GM21360 (cell line): ENCODE results near the gene TUBA3E.
"Not testable (repeated sequence)": the region's sequence is repeated elsewhere in the genome, so short reads cannot be mapped to it uniquely, and the experiment has no call there.

ENCODE experiments used
- ATAC-seq: cut with Tn5 transposase; IDR thresholded peaks from one replicate; pipeline ENCODE4 v1.9.1; 2021; ENCODE audit warnings: mild to moderate bottlenecking, moderate library complexity; ENCODE audit not compliant: unreplicated experiment

Gene TUBA3E

DNA sequence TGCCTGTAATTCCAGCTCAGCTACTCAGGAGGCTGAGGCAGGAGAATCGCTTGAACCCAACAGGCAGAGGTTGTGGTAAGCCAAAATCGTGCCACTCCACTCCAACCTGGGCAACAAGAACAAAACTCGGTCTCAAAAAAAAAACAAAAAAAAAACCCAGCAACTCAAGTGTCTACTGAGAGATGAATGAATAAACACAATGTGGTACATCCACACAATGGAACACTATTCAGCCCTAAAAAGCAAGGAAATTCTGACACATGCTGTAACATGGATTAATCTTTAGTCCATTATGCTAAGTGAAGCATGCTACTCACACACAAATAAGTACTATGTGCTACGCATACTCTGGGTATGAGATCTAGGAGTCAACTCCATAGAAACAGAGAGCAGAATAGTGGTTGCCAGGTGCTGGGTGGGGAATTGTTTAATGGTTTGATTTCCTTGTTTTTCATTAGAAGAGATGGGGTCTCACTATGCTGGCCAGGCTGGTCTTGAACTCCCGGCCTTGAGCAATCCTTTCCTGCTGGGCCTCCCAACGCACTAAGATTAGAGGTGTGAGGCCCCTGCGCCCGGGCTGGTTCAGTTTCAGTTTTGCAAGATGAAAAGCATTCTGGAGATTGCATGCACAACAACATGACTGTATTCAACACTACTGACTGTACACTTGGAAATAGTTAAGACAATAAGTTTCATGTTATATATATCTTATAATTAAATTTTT, 32.8 kb downstream of the TUBA3E start:
- no peak for ATAC-seq

DNA sequence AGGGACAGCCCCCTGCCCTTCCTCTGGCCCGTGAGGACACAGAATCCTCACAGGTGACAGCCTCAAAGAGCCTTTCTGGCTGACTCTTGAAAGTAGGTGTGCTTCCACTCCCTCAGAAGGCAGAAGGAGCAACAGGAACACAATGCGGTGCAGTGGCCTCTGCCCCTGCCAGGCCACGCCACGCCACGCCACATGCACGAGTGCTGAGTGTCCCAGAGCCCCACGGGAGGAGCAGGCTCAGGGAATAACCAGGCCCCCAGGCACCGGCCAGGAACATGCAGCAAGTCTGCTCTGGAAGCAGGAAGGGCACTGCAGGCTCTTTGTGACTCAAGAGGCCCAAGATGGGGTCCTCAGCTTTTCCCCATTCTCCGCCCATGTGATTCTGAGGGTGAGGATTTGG, 35.3 kb downstream of the TUBA3E start:
- ATAC-seq = no peak

DNA sequence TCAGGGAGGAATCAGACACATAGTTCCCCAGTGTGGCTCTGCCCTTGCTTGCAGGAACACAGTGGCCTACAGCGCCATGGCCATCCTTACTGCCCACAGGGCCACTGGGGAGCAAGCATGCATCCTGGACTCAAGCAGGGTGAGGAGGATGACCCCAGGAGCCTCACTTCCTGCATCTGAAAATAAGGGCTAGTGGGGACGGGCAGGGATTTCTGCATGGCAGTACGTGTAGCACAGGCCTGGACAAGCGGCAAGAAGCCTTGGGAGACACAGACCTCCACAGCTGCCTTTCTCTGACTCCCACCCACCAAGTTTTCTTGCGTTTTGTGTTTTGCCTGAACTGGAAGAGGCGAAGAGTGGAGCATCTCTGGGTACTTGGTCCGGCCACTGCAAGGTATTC, 35.8 kb downstream of the TUBA3E start:
- not testable (repeated sequence) for ATAC-seq

DNA sequence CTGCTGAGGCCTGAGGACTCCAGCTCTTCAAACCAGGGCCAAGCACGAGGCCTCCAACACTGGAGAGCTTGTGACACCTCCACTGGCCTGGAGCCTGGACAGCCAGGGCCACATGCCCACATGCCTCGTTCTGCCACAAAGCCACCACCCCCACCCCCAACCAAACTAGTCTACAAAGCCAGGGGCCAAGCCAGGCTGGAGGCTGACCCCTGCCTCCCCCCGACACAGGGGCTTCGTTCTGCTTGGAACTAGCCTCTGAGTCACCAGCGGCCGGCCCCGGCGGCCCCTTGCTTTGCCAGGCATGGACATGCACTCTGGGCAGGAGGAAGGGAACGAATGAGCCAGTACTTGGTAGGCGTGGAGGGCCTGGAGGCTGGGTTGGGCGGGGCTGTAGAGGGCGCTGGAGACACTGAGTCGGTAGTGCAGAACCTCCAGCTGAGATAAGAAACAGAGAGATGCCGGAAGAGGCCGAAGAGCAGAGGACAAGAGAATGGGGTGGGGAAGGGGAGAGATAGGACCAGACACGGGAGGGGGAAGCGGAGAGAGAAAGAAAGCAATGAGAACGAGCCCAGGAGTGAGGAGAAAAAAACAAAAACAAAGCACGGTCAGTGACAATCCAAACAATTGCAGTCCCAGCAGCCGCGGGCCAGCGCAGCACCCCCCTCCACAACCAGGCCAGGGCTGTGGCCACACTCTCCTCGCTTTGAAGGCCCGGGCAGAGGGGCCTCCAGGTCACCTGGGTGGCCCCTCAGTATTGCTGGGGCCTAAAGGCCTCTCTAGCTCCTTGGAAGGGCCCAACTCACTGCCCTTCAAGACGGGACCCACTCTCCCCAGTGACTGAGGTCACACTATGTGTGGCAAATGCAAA, 37.2 kb downstream of the TUBA3E start:
- not testable (repeated sequence) for ATAC-seq

DNA sequence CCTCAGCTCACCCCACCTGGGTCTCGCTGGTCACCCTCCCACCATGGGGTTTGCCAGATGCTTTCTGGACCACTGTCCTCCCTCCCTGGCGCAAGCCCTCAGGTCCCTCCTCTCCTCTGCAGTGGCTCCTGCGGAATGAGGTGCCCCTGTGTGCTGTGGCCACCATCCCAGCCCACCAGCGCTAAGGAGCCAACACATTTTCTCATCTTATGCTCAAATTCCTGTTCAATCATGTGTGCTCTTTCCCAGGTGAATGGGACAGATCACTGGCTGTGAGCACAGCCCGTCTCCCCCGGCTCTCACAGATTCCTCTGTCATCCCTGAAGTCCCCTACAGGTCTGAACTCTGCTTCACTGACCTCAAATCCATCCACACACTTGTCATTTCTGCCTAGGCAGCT, 38.1 kb downstream of the TUBA3E start:
- ATAC-seq = no peak

DNA sequence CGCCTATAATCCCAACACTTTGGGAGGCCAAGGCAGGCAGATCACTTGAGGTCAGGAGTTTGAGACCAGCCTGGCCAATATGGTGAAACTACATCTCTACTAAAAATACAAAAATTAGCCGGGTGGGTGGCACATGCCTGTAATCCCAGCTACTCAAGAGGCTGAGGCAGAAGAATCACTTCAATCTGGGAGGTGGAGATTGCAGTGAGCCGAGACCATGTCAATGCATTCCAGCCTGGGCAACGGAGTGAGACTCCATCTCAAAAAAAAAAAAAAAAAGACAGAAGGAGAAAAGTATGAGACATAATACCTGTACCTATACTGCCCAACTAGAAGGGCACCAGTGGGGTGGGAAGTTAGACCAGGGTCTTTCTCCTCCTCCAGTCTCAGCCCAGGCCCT, 38.9 kb downstream of the TUBA3E start:
- not testable (repeated sequence) for ATAC-seq

DNA sequence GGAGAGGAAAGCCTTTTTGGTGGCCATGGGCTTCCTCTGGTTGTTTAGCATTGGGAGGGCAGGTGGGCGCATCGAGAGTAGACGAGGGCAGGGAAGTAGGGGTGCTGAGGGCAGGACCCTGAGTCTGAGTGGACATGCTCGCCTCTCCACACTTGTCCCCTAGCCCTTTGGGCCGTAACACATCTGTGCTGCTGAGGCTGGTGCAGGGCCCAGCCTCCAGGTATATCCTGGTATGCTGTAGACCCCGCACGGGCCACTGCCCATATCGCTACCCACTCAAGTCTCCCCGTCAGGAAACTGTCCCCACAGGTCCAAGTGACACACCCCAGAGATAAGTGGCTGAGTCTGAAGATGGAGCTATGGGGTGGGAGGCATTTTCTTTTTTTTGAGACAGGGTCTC, 39.6 kb downstream of the TUBA3E start:
- ATAC-seq = no peak

DNA sequence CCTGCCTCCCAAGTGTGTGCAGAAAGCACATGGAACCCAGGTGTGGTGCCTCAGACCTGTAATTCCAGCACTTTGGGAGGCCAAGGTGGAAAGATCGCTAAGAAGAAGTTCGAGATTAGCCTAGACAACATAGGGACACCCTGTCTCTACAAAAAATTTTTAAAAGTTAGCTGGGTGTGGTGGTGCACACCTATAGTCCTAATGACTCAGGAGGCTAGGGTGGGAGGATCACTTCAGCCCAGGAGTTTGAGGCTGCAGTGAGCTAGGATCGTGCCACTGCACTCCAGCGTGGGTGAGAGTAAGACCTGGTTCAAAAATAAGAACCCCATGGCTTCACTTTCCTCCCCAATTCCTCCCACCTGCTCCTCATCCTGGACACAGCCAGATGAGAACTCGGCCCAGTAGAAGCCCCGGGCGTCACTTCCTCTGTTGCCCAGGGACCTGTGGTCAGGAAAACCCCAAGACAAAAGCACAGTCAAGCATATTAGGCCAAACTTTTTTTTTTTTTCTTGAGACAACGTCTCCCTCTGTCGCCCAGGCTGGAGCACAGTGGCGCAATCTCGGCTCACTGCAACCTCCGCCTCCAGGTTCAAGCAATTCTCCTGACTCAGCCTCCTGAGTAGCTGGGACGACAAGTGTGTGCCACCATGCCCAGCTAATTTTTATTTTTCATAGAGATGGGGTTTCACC, 40.3 kb downstream of the TUBA3E start:
- ATAC-seq = peak; percentile 76

DNA sequence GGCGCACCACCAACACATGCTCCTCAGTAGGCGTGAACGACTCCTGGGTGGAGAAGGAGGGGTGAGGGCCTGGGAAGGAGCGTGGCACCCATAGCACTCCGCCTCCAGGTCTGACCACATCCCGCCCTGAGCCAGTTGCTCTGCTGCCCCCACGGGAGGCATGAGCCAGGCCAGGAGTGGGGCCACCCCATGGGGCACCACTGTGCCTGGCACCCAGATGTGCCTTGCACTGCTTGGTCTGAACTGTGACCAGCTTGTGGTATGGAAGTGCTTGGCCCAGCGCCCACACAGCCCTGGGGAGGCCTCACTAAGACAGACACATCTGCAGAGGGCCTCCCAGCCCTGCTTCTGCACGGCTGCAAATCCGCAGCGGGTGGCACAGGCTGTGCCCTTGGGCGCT, 40.9 kb downstream of the TUBA3E start:
- peak; percentile 25 for ATAC-seq

DNA sequence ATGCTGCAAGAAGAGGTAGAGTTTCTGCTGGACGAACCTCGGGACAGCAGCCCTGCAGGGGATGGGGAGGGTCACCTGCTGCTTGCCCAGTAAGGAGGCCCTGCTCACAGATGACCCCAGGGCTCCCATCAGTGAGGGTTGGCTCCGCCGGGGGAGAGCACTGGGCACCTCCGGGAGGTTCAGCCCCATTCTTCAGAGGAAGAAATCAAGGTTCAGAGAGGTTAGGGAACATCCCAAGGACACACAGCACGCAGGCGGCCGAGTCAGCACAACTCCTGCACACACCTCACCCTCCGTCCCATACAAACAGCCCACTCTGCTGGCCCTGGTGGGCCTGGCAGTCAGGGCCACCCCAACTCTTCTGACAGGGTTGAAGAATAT, 41.6 kb downstream of the TUBA3E start:
- ATAC-seq = no peak

DNA sequence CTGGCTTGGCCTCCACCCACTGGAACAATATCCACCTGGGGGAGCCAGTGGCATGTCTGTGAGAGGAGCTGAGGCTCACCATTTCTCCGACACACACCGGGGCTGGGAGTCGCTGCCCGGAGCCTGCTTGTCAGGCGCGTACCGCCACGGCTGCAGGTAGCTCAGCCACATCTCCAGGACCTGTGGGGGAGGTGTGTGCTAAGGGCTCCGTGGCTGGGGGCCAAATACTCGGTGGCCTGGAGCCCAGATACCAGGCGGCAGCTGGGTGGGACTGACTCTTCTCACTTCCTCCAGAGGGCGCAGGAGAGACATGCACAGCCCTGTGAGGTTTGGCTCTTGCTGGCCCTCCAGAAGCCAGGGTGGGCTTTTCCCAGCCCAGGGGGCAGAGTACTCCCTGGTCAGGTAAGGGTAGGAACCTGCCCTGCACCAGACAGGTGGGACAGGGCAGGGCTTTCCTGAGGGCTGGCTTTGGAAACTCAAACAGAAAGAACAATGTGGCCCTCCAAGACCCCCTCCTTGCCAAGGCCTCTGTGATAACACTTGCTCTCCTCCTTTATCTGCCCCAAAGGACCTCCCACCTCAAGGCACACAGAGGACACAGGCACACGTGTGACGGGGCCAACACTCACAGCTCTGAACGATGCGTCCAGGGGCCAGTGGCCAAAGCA, 42.1 kb downstream of the TUBA3E start:
- not testable (repeated sequence) for ATAC-seq

DNA sequence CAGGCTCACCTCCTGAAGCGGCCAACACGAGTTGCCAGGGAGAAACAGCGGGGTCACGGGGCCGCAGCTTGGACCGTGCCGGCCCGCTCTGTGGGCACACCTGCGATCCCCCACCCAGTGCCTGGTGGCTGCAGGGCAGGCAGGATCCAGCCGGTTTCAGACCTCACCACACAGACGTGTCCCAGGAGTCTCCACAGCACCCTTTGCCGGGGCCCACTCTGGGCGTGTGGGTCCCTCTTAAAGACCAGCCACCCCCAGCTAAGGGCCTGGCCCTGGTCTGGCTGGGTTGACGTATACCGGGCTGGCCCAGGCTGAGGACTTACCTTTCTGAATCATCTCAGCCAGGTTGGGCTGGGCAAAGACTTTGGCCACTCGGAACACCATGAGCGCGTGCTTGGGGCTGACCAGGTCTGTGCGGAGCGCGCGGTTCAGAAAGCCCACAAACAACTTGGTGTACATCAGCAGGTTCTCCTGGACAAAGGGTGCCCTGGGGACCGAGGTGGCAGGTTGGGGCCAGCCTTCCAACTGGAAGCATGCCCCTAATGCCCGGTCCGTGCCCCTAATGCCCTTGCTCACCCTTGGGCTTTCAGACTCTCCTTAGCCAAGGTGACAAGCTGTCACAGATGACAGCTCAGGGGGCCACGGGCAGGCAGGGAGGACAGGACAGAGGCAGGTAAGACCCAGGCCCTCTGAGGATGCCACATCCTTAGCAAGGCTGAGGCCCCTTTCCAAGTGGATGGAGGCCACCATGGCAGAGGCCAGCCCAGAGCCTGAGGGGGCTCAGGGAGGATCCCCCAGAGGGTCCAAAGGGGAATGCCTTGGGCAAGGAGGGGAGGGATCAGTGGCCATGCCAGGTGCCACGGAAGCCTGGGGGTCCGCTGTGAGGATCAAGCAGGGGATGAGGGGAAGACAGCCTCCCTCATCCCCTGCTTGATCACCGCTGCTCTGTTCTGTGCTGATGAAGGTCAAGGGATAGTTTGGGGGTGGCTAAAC, 43.2 kb downstream of the TUBA3E start:
- ATAC-seq = no peak

DNA sequence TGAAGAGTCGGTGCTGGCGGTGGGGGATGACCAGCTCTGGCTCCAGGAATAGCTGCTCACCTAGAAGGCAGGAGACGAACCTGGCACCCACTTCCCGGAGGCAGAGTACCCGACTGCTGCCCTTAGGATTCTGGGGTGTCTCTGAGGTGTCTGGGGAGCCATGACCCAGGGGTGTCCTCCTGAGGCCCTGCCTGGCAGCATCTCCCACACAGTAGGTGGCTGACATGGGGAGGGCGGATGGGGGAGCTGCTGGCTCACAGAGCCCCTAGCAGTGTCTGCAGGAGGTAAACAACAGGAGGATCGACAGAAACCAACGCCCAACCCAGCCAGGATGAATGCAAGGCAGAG, 43.8 kb downstream of the TUBA3E start:
- not testable (repeated sequence) for ATAC-seq

DNA sequence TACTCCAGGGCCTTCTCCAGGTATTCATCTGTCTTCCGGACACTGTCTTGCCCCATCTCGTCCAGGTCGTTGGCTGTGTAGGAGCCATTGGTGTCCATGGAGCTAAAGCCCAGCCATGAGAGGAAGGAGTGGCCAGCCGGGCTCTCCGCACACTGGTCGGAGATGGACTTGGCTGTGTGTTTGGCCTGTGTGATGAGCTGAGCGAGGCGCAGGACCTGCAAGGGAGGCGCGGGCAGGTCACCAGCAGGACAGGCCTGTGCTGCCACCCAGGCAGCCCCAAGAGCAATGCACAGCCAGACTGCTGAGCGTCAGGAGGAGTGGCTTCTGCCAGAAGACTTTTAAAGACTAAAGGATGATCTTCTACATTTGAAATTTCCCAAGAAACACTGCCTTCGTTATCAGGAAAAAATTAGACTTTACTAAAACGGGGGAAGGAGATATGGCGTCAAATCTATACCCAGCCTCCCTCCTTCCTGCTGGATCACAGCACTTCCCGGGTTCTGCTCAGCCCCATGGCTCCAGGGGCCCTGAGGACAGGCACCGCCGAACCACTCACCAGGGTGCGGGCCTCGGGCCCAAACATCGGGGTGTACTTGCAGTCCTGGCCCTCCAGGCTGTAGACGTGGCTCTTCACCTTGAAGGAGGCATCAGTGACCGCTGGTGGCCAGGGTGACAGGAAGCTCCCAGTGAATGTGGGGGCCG, 44.4 kb downstream of the TUBA3E start:
- ATAC-seq = not testable (repeated sequence)

DNA sequence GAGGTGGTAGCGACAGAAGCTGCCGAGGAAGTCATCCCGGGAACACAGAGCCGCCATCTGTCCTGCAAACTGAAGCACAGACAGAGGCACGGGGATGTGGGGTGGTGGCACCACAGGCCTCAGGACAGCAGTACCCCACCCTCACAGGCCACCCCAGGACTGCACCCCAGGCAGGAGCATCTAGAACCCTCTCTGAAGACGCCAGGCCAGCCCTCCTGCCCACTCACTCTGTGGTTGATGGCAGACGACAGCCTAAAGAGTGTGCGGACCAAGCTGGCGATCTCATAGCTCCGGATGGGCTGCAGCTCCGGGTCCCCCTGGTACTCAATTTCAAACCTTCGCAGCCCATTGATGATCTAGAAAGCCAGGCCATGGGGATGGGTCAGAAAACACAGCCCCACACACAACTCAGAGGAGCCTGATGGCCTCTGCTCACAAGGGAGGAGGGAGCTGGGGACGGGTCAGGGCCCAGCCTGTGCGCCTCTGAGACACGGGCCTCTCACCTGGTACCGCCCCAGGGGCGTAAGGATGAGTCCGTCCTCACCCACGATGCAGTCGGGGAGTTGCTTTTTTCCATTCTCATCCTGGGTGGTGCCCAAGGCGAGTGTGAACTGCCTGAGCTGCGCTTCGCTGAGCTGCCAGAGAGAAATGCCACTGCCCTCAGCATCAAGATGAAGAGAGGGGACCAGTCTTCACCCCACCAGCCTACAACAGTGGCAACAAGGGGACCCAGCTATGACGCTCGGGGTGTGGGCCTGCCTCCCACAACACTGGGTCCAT, 45.2 kb downstream of the TUBA3E start:
- ATAC-seq = no peak

DNA sequence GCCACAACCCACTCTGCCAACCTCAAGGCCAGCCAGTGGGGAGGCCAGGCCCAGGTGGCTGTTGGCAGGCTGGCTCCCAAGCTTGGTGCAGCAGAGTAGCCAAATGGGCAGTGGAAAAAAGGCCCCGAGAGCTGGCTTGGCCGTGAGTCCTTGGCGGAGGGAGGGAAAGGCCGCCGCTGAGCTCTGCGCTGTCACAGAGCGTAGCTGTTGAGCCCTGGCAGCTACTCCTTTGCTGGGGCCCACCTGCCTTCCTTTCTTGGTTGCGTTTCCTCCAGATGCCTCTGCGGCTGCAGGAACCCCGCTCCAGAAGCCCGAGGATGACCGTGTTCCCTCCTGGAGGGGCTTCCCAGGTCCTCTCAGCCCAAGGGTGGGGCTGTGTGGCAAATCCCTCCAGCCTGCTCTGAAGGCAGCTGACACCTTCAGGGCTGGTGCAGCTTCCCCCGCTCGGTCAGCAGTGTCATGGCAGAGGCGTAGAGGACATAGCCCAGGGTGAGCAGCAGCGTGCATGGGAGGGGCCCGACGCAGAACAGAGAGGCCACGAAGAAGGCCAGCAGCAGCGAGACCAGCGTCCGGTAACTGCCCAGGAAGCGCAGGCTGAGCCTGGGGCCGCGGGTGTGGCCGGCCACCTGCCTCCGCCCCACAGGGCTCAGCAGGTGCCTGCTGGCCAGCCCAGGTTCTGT, 46.0 kb downstream of the TUBA3E start:
- not testable (repeated sequence) for ATAC-seq

DNA sequence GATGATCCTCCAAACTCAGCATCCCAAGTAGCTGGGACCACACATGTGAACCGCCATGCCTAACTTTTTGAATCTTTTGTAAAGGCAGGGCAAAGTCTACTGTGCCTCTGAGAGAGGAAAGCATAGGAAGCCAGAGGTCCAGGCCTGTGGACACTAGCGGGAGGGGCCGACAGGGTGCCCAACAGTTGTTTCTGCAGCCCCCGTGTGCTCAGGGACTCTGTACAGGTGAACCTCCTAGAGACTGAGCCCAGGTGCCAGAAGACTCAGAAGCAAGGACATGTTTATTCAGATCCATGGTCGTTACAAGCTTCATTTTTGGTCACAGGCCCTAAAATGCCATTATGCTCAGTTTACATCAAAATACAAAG, 47.1 kb downstream of the TUBA3E start:
- not testable (repeated sequence) for ATAC-seq
